ENCODE data around the gene SFXN5.
"Not testable (repeated sequence)": the region's sequence is repeated elsewhere in the genome, so short reads cannot be mapped to it uniquely, and the experiment has no call there.

DNA sequence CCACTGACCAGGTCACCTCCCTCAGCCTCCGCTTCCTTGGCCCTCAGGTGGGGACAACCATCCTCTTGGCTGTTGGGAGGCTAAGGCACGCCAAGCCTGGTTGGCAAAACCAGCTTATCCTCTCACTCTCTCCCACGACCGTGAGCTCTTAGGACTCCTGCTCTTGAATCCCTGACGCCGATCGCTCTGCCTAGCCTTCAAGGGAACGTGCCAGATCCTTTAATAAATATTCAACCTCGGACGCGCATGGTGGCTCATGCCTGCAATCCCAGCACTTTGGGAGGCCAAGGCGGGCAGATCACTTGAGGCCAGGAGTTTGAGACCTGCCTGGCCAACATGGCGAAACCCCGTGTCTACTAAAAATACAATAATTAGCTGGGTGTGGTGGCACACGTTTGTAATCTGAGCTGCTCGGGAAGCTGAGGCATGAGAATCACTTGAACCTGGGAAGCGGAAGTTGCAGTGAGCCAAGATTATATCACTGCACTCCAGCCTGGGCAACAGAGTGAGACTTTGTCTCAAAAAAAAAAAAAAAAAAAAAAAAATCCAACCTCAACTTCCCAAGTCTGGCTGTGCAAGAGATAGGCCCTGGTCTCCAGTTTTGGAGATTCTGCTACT is 22.2 kb upstream of the SFXN5 start:
- not testable (repeated sequence) for TF ChIP-seq POLR2A (IDR thresholded peaks at IDR 0.05)
- TF ChIP-seq, protein P1, sequence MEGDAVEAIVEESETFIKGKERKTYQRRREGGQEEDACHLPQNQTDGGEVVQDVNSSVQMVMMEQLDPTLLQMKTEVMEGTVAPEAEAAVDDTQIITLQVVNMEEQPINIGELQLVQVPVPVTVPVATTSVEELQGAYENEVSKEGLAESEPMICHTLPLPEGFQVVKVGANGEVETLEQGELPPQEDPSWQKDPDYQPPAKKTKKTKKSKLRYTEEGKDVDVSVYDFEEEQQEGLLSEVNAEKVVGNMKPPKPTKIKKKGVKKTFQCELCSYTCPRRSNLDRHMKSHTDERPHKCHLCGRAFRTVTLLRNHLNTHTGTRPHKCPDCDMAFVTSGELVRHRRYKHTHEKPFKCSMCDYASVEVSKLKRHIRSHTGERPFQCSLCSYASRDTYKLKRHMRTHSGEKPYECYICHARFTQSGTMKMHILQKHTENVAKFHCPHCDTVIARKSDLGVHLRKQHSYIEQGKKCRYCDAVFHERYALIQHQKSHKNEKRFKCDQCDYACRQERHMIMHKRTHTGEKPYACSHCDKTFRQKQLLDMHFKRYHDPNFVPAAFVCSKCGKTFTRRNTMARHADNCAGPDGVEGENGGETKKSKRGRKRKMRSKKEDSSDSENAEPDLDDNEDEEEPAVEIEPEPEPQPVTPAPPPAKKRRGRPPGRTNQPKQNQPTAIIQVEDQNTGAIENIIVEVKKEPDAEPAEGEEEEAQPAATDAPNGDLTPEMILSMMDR (IDR thresholded peaks at IDR 0.05), result not testable (repeated sequence)

Measured in right lobe of liver (tissue), 4 donors.